Cardiac muscle cell (in vitro differentiated cells and primary cell): Measurements from ENCODE around the gene ECI1. TPM values are rescaled to one million over a fixed set of nuclear protein-coding genes. Genes with fewer than 3 reads are reported as not detected.

Source experiments
- DNase-seq, 2 donors: peaks; one replicate each; pipeline versions ENCODE4 v3.0.0 to v3.0.0-alpha.2; 2010 to 2017; ENCODE audit warnings: low read depth in 1 of 2, low spot score in 1 of 2
- H3K27ac ChIP-seq: fragments of 200-600 bp; sonication (generic); 2 replicates; pipeline ENCODE4 v1.5.1; 2016
- H3K27me3 ChIP-seq: fragments of 200-600 bp; sonication (generic); 2 replicates; pipeline ENCODE4 v1.6.0; 2016; ENCODE audit warnings: control low read depth
- H3K36me3 ChIP-seq: fragments of 200-600 bp; sonication (generic); 2 replicates; pipeline ENCODE4 v1.5.1; 2016; ENCODE audit warnings: control low read depth
- H3K4me1 ChIP-seq: fragments of 200-600 bp; sonication (generic); 2 replicates; pipeline ENCODE4 v1.8.1; 2017; ENCODE audit warnings: low read depth, mild to moderate bottlenecking, mixed run types
- H3K4me3 ChIP-seq: fragments of 200-600 bp; sonication (generic); 2 replicates; pipeline ENCODE4 v1.5.1; 2016; ENCODE audit warnings: mild to moderate bottlenecking
- H3K9me3 ChIP-seq: fragments of 200-600 bp; sonication (generic); 2 replicates; pipeline ENCODE4 v1.5.1; 2017; ENCODE audit warnings: low read depth, mild to moderate bottlenecking, control low read depth
- CTCF ChIP-seq: IDR thresholded peaks from 2 replicates; pipeline ENCODE4 v1.5.1; 2012; ENCODE audit warnings: low read depth, mild to moderate bottlenecking, low read length
- polyA plus RNA-seq: library from polyadenylated mRNA; unstranded; fragments of >200 nt; fragmentation: Nextera tagmentation; extraction: Ambion mirVana; gene quantifications from 2 replicates; pipeline ENCODE4 v1.2.1, GENCODE V29; 2016
- total RNA-seq: library from RNA; depleted of rRNA; stranded (reverse); fragments of >200 nt; gene quantifications from 2 replicates; pipeline ENCODE4 v1.2.3, GENCODE V29; 2016

ECI1 gene
- total and polyA plus RNA-seq, 2 experiments from 2014 or later: 137 to 343 TPM

DNA sequence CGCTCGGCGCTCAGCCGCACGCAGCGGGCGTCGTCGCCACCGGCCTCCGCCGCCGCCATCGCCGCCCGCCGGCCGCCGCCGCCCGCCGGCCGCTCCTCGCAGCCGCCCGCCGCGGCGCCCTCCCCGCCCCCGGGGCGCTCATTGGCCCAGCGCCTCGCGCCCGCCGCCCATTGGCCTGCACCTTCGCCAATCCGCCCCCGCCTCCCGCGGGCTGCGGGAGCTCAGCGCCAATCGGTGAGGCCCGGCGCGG lies 36.7 kb downstream of the ECI1 start, which contains the start of gene PGP:
Gene PGP, minus strand, starts transcription at position 122 of the 250 bp plus-strand sequence. Its CDS starts 63 bp downstream, at position 59.
- Histone ChIP-seq H3K4me3 (peak within 1 kb of the TSS; percentile 94), H3K36me3 (no peaks in the 10 kb centered on the region), H3K27me3 (no peaks in the 10 kb centered on the region), H3K4me1 (peaks cover 22% of the 10 kb centered on the region), H3K9me3 (no peaks in the 10 kb centered on the region), H3K27ac (peak within 1 kb of the TSS; percentile 93)
- DNase-seq: no peak
- no peak for TF ChIP-seq CTCF

- peaks cover 22% of the 10 kb centered on the region for H3K4me1 ChIP-seq
- no peak for TF ChIP-seq CTCF
- H3K36me3 ChIP-seq: peaks cover 5% of the 10 kb centered on the region
- H3K9me3 ChIP-seq: no peaks in the 10 kb centered on the region
- peak in 1 of 2 donors; percentile 18 for DNase-seq
- peak overlapping the region; percentile 94 for H3K4me3 ChIP-seq
- H3K27ac ChIP-seq: peak overlapping the region; percentile 93
- no peaks in the 10 kb centered on the region for H3K27me3 ChIP-seq
These were observed 37.3 kb downstream of the ECI1 start for GRCh38 chr16:2213817-2214718.

DNA sequence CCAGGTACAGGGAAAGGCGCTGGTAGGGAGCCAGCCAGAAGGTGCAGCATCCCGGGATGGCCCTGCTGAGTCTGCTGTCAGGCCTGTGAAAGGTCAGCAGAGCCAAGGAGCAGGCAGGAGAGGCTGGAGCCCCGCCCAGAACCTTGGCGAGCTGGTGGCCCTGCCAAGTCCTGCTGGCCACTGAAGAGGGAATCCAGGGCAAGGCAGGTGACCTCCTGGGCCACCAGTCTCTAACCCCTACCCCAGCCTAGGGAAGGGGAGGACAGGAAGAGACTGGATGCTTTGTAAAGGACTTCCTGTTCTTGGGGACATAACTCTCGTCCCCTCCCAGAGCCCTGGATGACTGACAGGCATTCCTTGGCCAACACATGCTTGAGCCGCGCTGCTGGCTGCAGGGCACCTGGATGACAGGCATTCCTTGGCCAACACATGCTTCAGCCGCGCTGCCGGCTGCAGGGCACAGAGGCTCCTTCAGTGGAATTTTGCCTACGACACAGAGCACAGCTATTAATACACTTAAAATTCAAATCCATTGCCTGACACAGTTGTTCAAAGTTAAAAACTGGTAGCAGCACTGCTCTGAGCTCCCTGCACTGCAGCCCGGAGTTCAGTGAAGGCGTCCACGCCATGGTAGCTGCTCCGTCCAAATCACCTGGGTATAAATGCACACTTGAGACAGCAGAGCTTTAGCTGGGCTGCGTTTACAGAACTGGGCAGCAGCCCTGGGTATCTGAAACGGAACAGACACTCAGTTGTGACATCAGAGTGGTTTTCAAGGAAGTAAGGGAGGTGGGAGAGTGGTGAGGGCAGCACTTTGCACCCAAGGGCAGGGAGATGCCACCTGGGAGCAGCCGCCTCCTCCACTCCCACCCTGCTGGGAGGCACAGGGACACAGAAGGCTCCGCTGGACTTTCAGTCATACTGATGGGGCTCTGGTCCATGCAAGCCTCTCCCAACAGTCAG lies 38.7 kb downstream of the ECI1 start:
- no peak for DNase-seq
- peak overlapping the region; percentile 81 for H3K27ac ChIP-seq
- H3K4me3 ChIP-seq: peak overlapping the region; percentile 94
- H3K27me3 ChIP-seq: no peaks in the 10 kb centered on the region
- no peak for TF ChIP-seq CTCF
- H3K36me3 ChIP-seq: peaks cover 5% of the 10 kb centered on the region
- no peaks in the 10 kb centered on the region for H3K9me3 ChIP-seq
- peaks cover 22% of the 10 kb centered on the region for H3K4me1 ChIP-seq

GRCh38 chr16:2211923-2212347 lies 39.5 kb downstream of the ECI1 start:
- TF ChIP-seq CTCF: no peak
- Histone ChIP-seq H3K9me3 (no peaks in the 10 kb centered on the region), H3K36me3 (peaks cover 5% of the 10 kb centered on the region), H3K27me3 (no peaks in the 10 kb centered on the region), H3K4me3 (no peak overlapping the region), H3K4me1 (peaks cover 22% of the 10 kb centered on the region), H3K27ac (peak overlapping the region; percentile 81)
- DNase-seq: no peak

DNA sequence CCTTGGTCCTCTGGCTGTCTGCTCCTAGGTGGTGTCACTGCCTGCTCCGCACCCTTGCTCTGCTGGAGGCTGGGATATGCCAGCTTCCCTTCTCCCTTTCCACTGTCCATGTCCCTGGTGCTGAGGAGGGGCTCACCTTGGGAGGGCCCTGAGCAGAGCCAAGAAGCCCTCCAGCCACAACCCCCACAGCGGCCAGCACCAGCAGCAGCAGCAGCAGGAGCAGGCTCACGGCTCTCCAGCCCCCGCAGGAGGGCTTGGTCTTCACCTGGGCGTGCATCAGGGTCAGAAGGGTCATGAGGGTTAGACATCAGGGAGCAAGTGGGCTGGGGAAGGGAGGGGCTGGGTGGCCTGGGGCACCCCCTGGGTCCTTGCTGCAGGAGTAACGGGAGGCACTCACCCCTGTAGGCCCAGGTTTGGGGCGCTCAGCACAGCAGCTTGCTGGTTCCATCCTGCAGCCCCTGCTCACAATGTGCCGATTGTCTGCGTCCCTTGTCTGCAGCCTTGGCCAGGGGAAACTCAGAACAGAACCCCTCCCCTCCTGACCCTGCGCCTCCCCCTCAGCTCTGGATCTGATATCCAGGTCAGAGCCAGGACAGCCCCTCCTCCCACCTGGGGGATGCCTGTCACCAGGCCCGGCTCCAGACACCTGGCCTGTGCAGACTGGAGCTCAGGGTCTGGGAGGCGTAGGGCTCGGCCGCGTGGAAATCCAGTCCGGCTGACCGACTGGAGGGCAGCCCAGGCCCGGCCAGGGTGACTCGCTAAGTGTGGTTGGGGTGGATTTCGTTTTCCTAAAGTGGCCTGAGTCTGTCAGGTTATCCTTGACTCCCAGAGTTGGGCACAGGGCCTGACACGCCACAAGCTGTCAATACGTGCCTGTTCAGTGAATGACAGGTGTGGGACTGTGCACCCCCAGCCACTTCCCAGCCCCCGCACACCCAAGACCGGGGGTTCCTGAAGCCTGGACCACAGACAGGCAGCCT lies 40.7 kb downstream of the ECI1 start, which contains the start of gene BRICD5:
Gene BRICD5, minus strand, starts transcription at position 478 of the 980 bp plus-strand sequence. Its CDS starts 30 bp downstream, at position 448.
- Histone ChIP-seq H3K36me3 (peaks cover 5% of the 10 kb centered on the region), H3K4me1 (peaks cover 26% of the 10 kb centered on the region), H3K27ac (peak within 1 kb of the TSS; percentile 81), H3K27me3 (no peaks in the 10 kb centered on the region), H3K4me3 (no peak within 1 kb of the TSS), H3K9me3 (no peaks in the 10 kb centered on the region)
- DNase-seq: peak in 1 of 2 donors; percentile 57
- TF ChIP-seq CTCF: no peak
